Peyer's patch (tissue), 4 donors: Measurements from ENCODE around the gene ANKRD11. TPM values are rescaled to one million over a fixed set of nuclear protein-coding genes. Genes with fewer than 3 reads are reported as not detected.

Experiments used
- DNase-seq, 3 donors: peaks; one replicate each; pipeline ENCODE4 v3.0.0-alpha.2; 2017 to 2019
- H3K27ac ChIP-seq, 4 donors: fragments of 200-600 bp; sonication (generic); one replicate each; pipeline ENCODE4 v1.5.1; 2016 to 2019
- H3K27me3 ChIP-seq, 2 donors: fragments of 200-600 bp; sonication (generic); one replicate each; pipeline ENCODE4 v1.5.1; 2019
- H3K36me3 ChIP-seq, 3 donors: fragments of 200-600 bp; sonication (generic); one replicate each; pipeline ENCODE4 v1.5.1; 2016 to 2019
- H3K4me1 ChIP-seq, 4 donors: fragments of 200-600 bp; sonication (generic); one replicate each; pipeline ENCODE4 v1.5.1; 2016 to 2019
- H3K4me3 ChIP-seq, 4 donors: fragments of 200-600 bp; sonication (generic); 1 replicate in 3 of 4; 2 replicates in 1 of 4; pipeline ENCODE4 v1.5.1; 2016 to 2019; ENCODE audit warnings: mild to moderate bottlenecking in 1 of 4
- H3K9me3 ChIP-seq, 4 donors: fragments of 200-600 bp; sonication (generic); one replicate each; pipeline ENCODE4 v1.5.1; 2016 to 2019; ENCODE audit warnings: mild to moderate bottlenecking in 1 of 4
- POLR2A ChIP-seq, 2 donors: fragments of 450-650 bp; IDR thresholded peaks; one replicate each; pipeline ENCODE4 v1.5.1; 2017; ENCODE audit warnings: antibody characterized with exemption in 2 of 2, mild to moderate bottlenecking in 2 of 2, moderate library complexity in 2 of 2
- small RNA-seq, 2 donors: library from RNA; depleted of rRNA; stranded (forward); fragments of <200 nt; gene quantifications; one replicate each; pipeline ENCODE3, GENCODE V24; 2016
- total RNA-seq, 4 donors: library from RNA; depleted of rRNA; stranded (reverse); fragments of >200 nt; gene quantifications; one replicate each; pipeline ENCODE4 v1.1.0, GENCODE V29; 2016
- TF ChIP-seq, protein P1 (sequence below), 6 experiments: fragments of 450-650 bp in 4 of 6; fragments of 200-600 bp in 2 of 6; sonication (generic) in 1 of 6; IDR thresholded peaks; one replicate each; pipeline ENCODE4 v1.5.1; 2017 to 2019; ENCODE audit warnings: antibody characterized with exemption in 6 of 6, mild to moderate bottlenecking in 3 of 6, moderate library complexity in 1 of 6

The ANKRD11 gene
- total RNA-seq, 4 donors from 2014 or later = 177 to 227 (median 211) TPM

DNA sequence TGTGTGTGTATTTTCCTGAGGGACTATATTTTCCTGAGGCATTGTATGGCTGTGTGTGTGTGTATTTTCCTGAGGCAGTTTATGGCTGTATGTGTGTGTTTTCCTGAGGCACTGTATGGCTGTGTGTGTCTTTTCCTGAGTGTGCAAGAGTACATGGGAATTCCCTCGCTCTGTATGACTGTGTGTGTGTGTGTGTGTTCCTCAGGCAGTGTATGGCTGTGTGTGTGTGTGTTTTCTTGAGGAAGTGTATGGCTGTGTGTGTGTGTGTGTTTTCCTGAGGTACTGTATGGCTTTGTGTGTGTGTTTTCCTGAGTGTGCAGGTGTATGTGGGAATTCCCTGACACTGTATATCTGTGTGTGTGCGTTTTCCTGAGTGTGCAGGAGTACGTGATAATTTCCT, 268.8 kb downstream of the ANKRD11 start:
- no peak for TF ChIP-seq POLR2A (IDR thresholded peaks at IDR 0.05)
- TF ChIP-seq, protein P1, sequence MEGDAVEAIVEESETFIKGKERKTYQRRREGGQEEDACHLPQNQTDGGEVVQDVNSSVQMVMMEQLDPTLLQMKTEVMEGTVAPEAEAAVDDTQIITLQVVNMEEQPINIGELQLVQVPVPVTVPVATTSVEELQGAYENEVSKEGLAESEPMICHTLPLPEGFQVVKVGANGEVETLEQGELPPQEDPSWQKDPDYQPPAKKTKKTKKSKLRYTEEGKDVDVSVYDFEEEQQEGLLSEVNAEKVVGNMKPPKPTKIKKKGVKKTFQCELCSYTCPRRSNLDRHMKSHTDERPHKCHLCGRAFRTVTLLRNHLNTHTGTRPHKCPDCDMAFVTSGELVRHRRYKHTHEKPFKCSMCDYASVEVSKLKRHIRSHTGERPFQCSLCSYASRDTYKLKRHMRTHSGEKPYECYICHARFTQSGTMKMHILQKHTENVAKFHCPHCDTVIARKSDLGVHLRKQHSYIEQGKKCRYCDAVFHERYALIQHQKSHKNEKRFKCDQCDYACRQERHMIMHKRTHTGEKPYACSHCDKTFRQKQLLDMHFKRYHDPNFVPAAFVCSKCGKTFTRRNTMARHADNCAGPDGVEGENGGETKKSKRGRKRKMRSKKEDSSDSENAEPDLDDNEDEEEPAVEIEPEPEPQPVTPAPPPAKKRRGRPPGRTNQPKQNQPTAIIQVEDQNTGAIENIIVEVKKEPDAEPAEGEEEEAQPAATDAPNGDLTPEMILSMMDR (IDR thresholded peaks at IDR 0.05) = no peak
- peaks cover 0 to 11% (median 0%) of the 10 kb centered on the region in 4 donors for H3K4me1 ChIP-seq
- no peak overlapping the region for H3K27ac ChIP-seq
- no peaks in the 10 kb centered on the region for H3K9me3 ChIP-seq
- H3K36me3 ChIP-seq = peaks cover 0 to 45% (median 0%) of the 10 kb centered on the region in 3 donors
- DNase-seq = no peak
- H3K27me3 ChIP-seq = no peaks in the 10 kb centered on the region
- H3K4me3 ChIP-seq = no peak overlapping the region

DNA sequence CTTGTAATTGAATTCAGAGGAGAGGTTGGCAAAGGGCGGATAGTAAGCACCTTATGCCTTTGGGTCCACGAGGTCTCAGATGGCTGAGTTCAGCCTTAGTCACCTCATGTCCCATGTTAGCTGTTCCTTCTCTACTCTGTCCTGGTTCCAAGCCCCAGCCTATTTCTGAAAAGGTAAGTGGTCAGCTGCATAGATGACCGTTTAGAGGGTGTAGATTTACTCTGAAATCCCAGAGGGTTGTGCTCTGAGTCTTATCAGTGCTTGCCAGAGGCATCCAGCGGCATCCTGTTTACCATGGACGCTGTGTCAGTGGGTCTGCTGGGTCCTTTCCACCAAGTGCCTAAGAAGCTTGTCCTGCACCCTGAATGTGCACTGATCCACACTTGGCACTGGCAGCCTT, 271.0 kb downstream of the ANKRD11 start:
- H3K36me3 ChIP-seq = peaks cover 0 to 31% (median 0%) of the 10 kb centered on the region in 3 donors
- no peak for DNase-seq
- no peak overlapping the region for H3K27ac ChIP-seq
- H3K9me3 ChIP-seq = no peaks in the 10 kb centered on the region
- H3K27me3 ChIP-seq = no peaks in the 10 kb centered on the region
- no peak overlapping the region for H3K4me3 ChIP-seq
- H3K4me1 ChIP-seq = peaks cover 0 to 17% (median 2%) of the 10 kb centered on the region in 4 donors
- TF ChIP-seq, protein P1 (IDR thresholded peaks at IDR 0.05) = no peak
- no peak for TF ChIP-seq POLR2A (IDR thresholded peaks at IDR 0.05)

Small RNA genes lying within 50 kb of the gene (small RNA-seq; reads per million reads assigned to genes)
- 0 reads per million in 2 donors for gene RNU6-430P

Other genes with a start within 250 kb of the ANKRD11 start
- gene SPG7, start 17.8 kb upstream of the ANKRD11 start, total RNA-seq = 100 to 1,000 TPM; 242 to 461 (median 378) TPM
- gene RPL13, start 70.1 kb upstream of the ANKRD11 start, total RNA-seq = 1,000 to 10,000 TPM; 1,597 to 3,276 (median 2,603) TPM
- gene CPNE7, start 85.2 kb upstream of the ANKRD11 start, total RNA-seq = 10 to 100 TPM in 3 of 4 donors, 1 to 10 TPM in 1; 7.4 to 48.7 (median 13.5) TPM
- gene DPEP1, start 123.1 kb upstream of the ANKRD11 start, total RNA-seq = 1,000 to 10,000 TPM in 3 of 4 donors, 100 to 1,000 TPM in 1; 272 to 3,324 (median 2,161) TPM
- gene CHMP1A, start 167.1 kb upstream of the ANKRD11 start, total RNA-seq = 100 to 1,000 TPM in 3 of 4 donors, 10 to 100 TPM in 1; 88.3 to 246 (median 196) TPM
- 10 to 100 TPM; 13.9 to 76.7 (median 25.6) TPM for gene SPATA33, start 167.3 kb upstream of the ANKRD11 start, total RNA-seq
- 100 to 1,000 TPM in 3 of 4 donors, 10 to 100 TPM in 1; 97.9 to 198 (median 158) TPM for gene CDK10, start 196.1 kb upstream of the ANKRD11 start, total RNA-seq
- gene SPATA2L, start 211.1 kb upstream of the ANKRD11 start, total RNA-seq = 10 to 100 TPM; 19.0 to 44.7 (median 36.7) TPM
- 10 to 100 TPM; 14.9 to 45.9 (median 27.9) TPM for gene VPS9D1, start 230.3 kb upstream of the ANKRD11 start, total RNA-seq
- gene ZNF276, start 231.0 kb upstream of the ANKRD11 start, total RNA-seq = 100 to 1,000 TPM in 3 of 4 donors, 10 to 100 TPM in 1; 59.0 to 270 (median 125) TPM